Heart left ventricle (tissue), 13 donors: ENCODE data around the gene CACNA1C.

ENCODE experiments used
- POLR2A ChIP-seq, 2 donors: fragments of 450-650 bp; IDR thresholded peaks; one replicate each; pipeline ENCODE4 v1.6.1; 2017; ENCODE audit warnings: antibody characterized with exemption in 2 of 2, mild to moderate bottlenecking in 2 of 2, moderate library complexity in 2 of 2
- TF ChIP-seq, protein P1 (sequence below), 12 donors: fragments of 200-600 bp; sonication (generic) in 4 of 12; IDR thresholded peaks; one replicate each; pipeline versions ENCODE4 v1.5.0 to v1.8.0; 2018 to 2022; ENCODE audit warnings: antibody characterized with exemption in 12 of 12, mild to moderate bottlenecking in 5 of 12
- donor health status: ischemic (EF 13 %, LVEDD 7.1; RV severe dilation, severe dysfunction).
- donor health status: DM: no; HTN: yes; CAD: no.
- donor health status: DM: no; HTN: no; CAD: no.
- donor health status: ischemic (EF 25% LVEDD 6.9; RV normal size, moderate dysfunction).
- donor health status: ischemic (EF 25% LVEDD 5.7; RV mildly dilated, moderate dysfunction).
- donor health status: ischemic (EF 35%, LVEDD 5.7; RV mildly dilated, moderate dysfunction).
- donor health status: nonischemic (EF 11% LVEDD 7.7; RV severe dilation, severe dysfunction).
- donor health status: DM: yes; HTN: yes; CAD: no.
- donor health status: PGD.
- donor health status: ischemic (EF 29% LVEDD 5.4; RV normal size, mild dysfunction).
- donor health status: nonischemic (EF 23%, LVEDD 6.1; RV moderate dilation, normal function).

DNA sequence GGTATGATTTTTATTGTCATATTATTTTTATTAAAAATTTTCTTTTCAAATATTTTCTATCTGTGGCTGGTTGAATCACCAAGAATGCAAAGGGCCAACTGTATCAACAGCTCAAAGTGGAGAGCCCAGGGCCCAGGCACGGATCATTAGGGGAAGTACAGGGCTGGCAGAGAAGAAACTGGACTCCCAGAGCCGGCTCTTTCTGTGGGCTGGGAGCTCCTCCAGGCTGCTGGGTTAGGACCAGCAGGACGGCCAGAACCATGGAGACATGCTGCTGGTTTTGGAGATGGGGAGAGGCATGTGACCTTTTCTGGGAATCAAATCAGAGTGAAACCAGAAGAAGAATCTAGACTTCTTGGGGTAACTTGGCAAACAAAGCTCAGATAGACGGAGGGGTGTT is 220.5 kb downstream of the CACNA1C start:
- TF ChIP-seq, protein P1, sequence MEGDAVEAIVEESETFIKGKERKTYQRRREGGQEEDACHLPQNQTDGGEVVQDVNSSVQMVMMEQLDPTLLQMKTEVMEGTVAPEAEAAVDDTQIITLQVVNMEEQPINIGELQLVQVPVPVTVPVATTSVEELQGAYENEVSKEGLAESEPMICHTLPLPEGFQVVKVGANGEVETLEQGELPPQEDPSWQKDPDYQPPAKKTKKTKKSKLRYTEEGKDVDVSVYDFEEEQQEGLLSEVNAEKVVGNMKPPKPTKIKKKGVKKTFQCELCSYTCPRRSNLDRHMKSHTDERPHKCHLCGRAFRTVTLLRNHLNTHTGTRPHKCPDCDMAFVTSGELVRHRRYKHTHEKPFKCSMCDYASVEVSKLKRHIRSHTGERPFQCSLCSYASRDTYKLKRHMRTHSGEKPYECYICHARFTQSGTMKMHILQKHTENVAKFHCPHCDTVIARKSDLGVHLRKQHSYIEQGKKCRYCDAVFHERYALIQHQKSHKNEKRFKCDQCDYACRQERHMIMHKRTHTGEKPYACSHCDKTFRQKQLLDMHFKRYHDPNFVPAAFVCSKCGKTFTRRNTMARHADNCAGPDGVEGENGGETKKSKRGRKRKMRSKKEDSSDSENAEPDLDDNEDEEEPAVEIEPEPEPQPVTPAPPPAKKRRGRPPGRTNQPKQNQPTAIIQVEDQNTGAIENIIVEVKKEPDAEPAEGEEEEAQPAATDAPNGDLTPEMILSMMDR (IDR thresholded peaks at IDR 0.05), result peak in 9 of 12 donors; percentile 35 to 61 (median 49)
- no peak for TF ChIP-seq POLR2A (IDR thresholded peaks at IDR 0.05)
